B cell (primary cell): ENCODE results near the gene MAMLD1. TPM values are rescaled to one million over a fixed set of nuclear protein-coding genes. Genes with fewer than 3 reads are reported as not detected.

Experiments
- ATAC-seq: fragments of 200-7000 bp; cut with Tn5 transposase; one replicate; pipeline ENCODE4 v1.10.0; 2021; ENCODE audit warnings: low read depth, mild to moderate bottlenecking, moderate number of reproducible peaks, moderate library complexity
- CTCF ChIA-PET: fragments of 350-600 bp; sonication (Branson Sonifier 250); formaldehyde crosslinking; loops from one replicate; lab custom pipeline; 2021; ENCODE audit warnings: antibody characterized with exemption, inconsistent platforms; lab: Charles Lee
- POLR2A ChIA-PET: fragments of 350-600 bp; sonication (Branson Sonifier 250); formaldehyde crosslinking; loops from one replicate; lab custom pipeline; 2021; ENCODE audit warnings: antibody characterized with exemption; lab: Charles Lee
- DNase-seq: peaks from one replicate; pipeline ENCODE4 v3.0.0; 2013
- H2AFZ ChIP-seq: 2 replicates; pipeline ENCODE4 v1.6.1; 2012; ENCODE audit warnings: mild to moderate bottlenecking, low read depth, low read length; ENCODE audit not compliant: insufficient read depth, poor library complexity, severe bottlenecking
- H3K27ac ChIP-seq, 2 donors: 1 replicate in 1 of 2; 2 replicates in 1 of 2; pipeline ENCODE4 v1.5.1; 2012 to 2013; ENCODE audit warnings: low read length in 2 of 2, mild to moderate bottlenecking in 2 of 2, moderate library complexity in 1 of 2
- H3K27me3 ChIP-seq, 4 experiments: fragments of 200-600 bp in 1 of 4; sonication (generic) in 1 of 4; replicated peaks in 1 of 4; 1 replicate in 2 of 4; 2 replicates in 2 of 4; pipeline versions ENCODE4 v1.6.1 to v1.7.0; 2013 to 2016; ENCODE audit warnings: low read length in 3 of 4, mild to moderate bottlenecking in 2 of 4, mixed read lengths in 1 of 4, moderate library complexity in 1 of 4; ENCODE audit not compliant: insufficient read depth in 4 of 4, control insufficient read depth in 3 of 4; ENCODE audit errors: control extremely low read depth in 1 of 4
- H3K36me3 ChIP-seq, 2 experiments: replicated peaks in 1 of 2; 1 replicate in 1 of 2; 2 replicates in 1 of 2; pipeline versions ENCODE4 v1.6.1 to v1.7.1; 2013; ENCODE audit warnings: low read length in 1 of 2; ENCODE audit not compliant: insufficient read depth in 2 of 2, control insufficient read depth in 1 of 2; ENCODE audit errors: control extremely low read depth in 1 of 2, extremely low read depth in 1 of 2
- H3K4me1 ChIP-seq, 2 donors: fragments of 200-600 bp in 1 of 2; sonication (generic) in 1 of 2; 1 replicate in 1 of 2; 2 replicates in 1 of 2; pipeline versions ENCODE4 v1.5.1 to v1.6.1; 2013 to 2017; ENCODE audit warnings: low read length in 2 of 2; ENCODE audit not compliant: control insufficient read depth in 2 of 2, insufficient read depth in 2 of 2
- H3K4me2 ChIP-seq: replicated peaks from 2 replicates; pipeline ENCODE3; 2012; ENCODE audit warnings: mild to moderate bottlenecking, low read depth, low read length; ENCODE audit not compliant: poor library complexity, severe bottlenecking
- H3K4me3 ChIP-seq, 5 experiments: fragments of 200-600 bp in 1 of 5; sonication (generic) in 1 of 5; 1 replicate in 3 of 5; 2 replicates in 2 of 5; pipeline versions ENCODE4 v1.5.1 to v1.7.0; 2011 to 2016; ENCODE audit warnings: low read length in 4 of 5, mild to moderate bottlenecking in 4 of 5, low read depth in 2 of 5, control low read depth in 1 of 5, moderate library complexity in 1 of 5; ENCODE audit not compliant: insufficient read depth in 1 of 5; ENCODE audit errors: control extremely low read depth in 1 of 5, extremely low read depth in 1 of 5
- H3K79me2 ChIP-seq: fragments of 200-600 bp; sonication (generic); one replicate; pipeline ENCODE4 v1.6.0; 2016; ENCODE audit warnings: low read length; ENCODE audit not compliant: control insufficient read depth, insufficient read depth
- H3K9ac ChIP-seq: fragments of 200-600 bp; sonication (generic); 2 replicates; pipeline ENCODE4 v1.6.1; 2017; ENCODE audit warnings: mild to moderate bottlenecking, low read length, moderate library complexity
- H3K9me3 ChIP-seq, 3 donors: one replicate each; pipeline versions ENCODE4 v1.6.1 to v1.7.1; 2013; ENCODE audit warnings: low read length in 2 of 3; ENCODE audit not compliant: control insufficient read depth in 2 of 3, insufficient read depth in 1 of 3; ENCODE audit errors: control extremely low read depth in 1 of 3
- H4K20me1 ChIP-seq: 2 replicates; pipeline ENCODE4 v1.6.0; 2012; ENCODE audit warnings: mild to moderate bottlenecking, low read length; ENCODE audit not compliant: insufficient read depth, control insufficient read depth, poor library complexity, severe bottlenecking
- H3K27ac Mint-ChIP-seq: one replicate; pipeline ENCODE4 v1.8.0; 2021; ENCODE audit warnings: mixed read lengths
- H3K27me3 Mint-ChIP-seq: one replicate; pipeline ENCODE4 v1.8.0; 2021; ENCODE audit warnings: mixed read lengths
- H3K4me1 Mint-ChIP-seq: one replicate; pipeline ENCODE4 v1.8.0; 2021; ENCODE audit warnings: mixed read lengths
- H3K4me3 Mint-ChIP-seq: one replicate; pipeline ENCODE4 v1.8.0; 2021; ENCODE audit warnings: mixed read lengths
- H3K9me3 Mint-ChIP-seq: one replicate; pipeline ENCODE4 v1.8.0; 2022; ENCODE audit warnings: mixed read lengths; ENCODE audit not compliant: insufficient read depth
- CTCF ChIP-seq: fragments of 200-600 bp; IDR thresholded peaks from one replicate; pipeline ENCODE4 v1.8.0; 2022; ENCODE audit warnings: antibody characterized with exemption, mild to moderate bottlenecking
- EZH2 ChIP-seq: IDR thresholded peaks from 2 replicates; pipeline ENCODE4 v1.6.1; 2012; ENCODE audit warnings: borderline replicate concordance, low read depth, mild to moderate bottlenecking, moderate library complexity, low read length; ENCODE audit not compliant: insufficient read depth, poor library complexity, severe bottlenecking
- WGBS: methylation state at CpG from one replicate; pipeline ENCODE4 v1.1.5; 2013; ENCODE audit warnings: missing lambda C conversion rate; ENCODE audit not compliant: insufficient coverage; 5-methylcytosine and 5-hydroxymethylcytosine counted together
- intact Hi-C: fragments of 100-400 bp; cut with micrococcal nuclease; formaldehyde crosslinking; loops from one replicate; pipeline ENCODE4 v1.10.0; 2022
- polyA plus RNA-seq: library from polyadenylated mRNA; depleted of rRNA; stranded (reverse); fragments of >200 nt; gene quantifications from 2 replicates; pipeline ENCODE4 v1.2.3, GENCODE V29; 2012
- total RNA-seq, 2 donors: library from RNA; stranded (reverse); fragments of 120-200 nt in 1 of 2; gene quantifications; 1 replicate in 1 of 2; 2 replicates in 1 of 2; pipeline versions ENCODE4 v1.2.3 to v1.2.4, GENCODE V29; 2013 to 2022

The MAMLD1 gene
- total and polyA plus RNA-seq, 2 donors (not counting 1 experiment from before 2014, with no cell fraction given) = 1.4 to 1.9 TPM

- POLR2A ChIA-PET = no interaction called here
- CTCF ChIA-PET = no interaction called here
- Histone ChIP-seq H3K36me3 (no peaks in the 10 kb centered on the region), H3K79me2 (no peaks in the 10 kb centered on the region), H3K9me3 (no peaks in the 10 kb centered on the region), H3K4me1 (no peaks in the 10 kb centered on the region), H2AFZ (no peak overlapping the region), H3K27me3 (no peaks in the 10 kb centered on the region), H3K9ac (no peak overlapping the region), H4K20me1 (no peaks in the 10 kb centered on the region), H3K27ac (no peak overlapping the region), H3K4me3 (no peak overlapping the region), H3K4me2 (no peak overlapping the region)
- Mint-ChIP-seq H3K27me3 (peaks cover 4% of the 10 kb centered on the region), H3K27ac (no peak overlapping the region), H3K4me3 (no peak overlapping the region), H3K4me1 (no peaks in the 10 kb centered on the region), H3K9me3 (no peaks in the 10 kb centered on the region)
- intact Hi-C loops = no loop called here
- TF ChIP-seq CTCF = no peak
- no peak for TF ChIP-seq EZH2
- DNase-seq (no peak), ATAC-seq (no peak)
- no CpG with 5 or more reads among the region's 2 CpGs for WGBS
Measured at GRCh38 chrX:150414228-150414627, 51.1 kb downstream of the MAMLD1 start.

GRCh38 chrX:150416469-150416868 lies 53.4 kb downstream of the MAMLD1 start:
- no peaks in the 10 kb centered on the region for H3K27me3 ChIP-seq
- ChIA-PET CTCF (no interaction called here), POLR2A (no interaction called here)
- no peak overlapping the region for H3K27ac ChIP-seq
- Mint-ChIP-seq H3K4me3 (no peak overlapping the region), H3K4me1 (no peaks in the 10 kb centered on the region), H3K27me3 (peaks cover 6% of the 10 kb centered on the region), H3K9me3 (no peaks in the 10 kb centered on the region), H3K27ac (no peak overlapping the region)
- H3K9ac ChIP-seq = no peak overlapping the region
- no peaks in the 10 kb centered on the region for H3K36me3 ChIP-seq
- no peaks in the 10 kb centered on the region for H4K20me1 ChIP-seq
- no peak overlapping the region for H3K4me3 ChIP-seq
- no peak for ATAC-seq
- DNase-seq = no peak
- no peak overlapping the region for H3K4me2 ChIP-seq
- no peaks in the 10 kb centered on the region for H3K4me1 ChIP-seq
- WGBS = no CpG with 5 or more reads among the region's 6 CpGs
- no peak for TF ChIP-seq CTCF
- TF ChIP-seq EZH2 = no peak
- no peaks in the 10 kb centered on the region for H3K9me3 ChIP-seq
- H2AFZ ChIP-seq = no peak overlapping the region
- H3K79me2 ChIP-seq = no peaks in the 10 kb centered on the region
- intact Hi-C loops = no loop called here
